ENCODE results near the gene CFAP57. TPM values are rescaled to one million over a fixed set of nuclear protein-coding genes. Genes with fewer than 3 reads are reported as not detected.

CFAP57 gene
- total and polyA plus RNA-seq, 9 of the 15 experiments (the other 6 are each of a cell fraction or from before 2014, with no cell fraction given), result 0.04 to 0.22 (median 0.07) TPM; not detected in 3

DNA sequence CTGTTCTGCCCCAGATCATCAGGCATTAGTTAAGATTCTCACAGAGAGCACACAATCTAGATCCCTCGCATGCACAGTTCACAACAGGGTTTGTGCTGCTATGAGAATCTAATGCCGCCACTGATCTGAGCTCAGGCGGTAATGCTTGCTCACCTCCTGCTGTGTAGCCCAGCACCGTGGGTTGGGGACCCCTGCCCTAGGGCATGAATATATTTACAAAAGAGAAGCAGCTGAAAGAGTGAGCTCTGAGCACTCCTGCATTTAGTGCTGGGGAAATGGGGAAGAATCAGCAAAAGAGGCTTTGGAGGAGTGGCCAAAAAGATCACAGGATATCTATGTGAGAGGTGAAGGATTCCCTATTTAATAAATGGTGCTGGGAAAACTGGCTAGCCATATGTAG, 5.6 kb downstream of the CFAP57 start:
- H3K9me3 ChIP-seq (replicated peaks; ENCODE audit: control insufficient read depth, insufficient read depth, low read depth, low read length), result no peaks in the 10 kb centered on the region; the same call in 1 of the 2 replicates
- ATAC-seq, result no peak
- H2AFZ ChIP-seq (ENCODE audit: low read depth, low read length), result no peak overlapping the region
- 0 out of 2 replicates have a peak, but pooled peaks cover 4% of the 10 kb centered on the region for H4K20me1 ChIP-seq (replicated peaks; ENCODE audit: control insufficient read depth, insufficient read depth, low read length)
- no peak overlapping the region for H3K27ac ChIP-seq (ENCODE audit: extremely low read depth, low read depth, low read length)
- no TSS peak for BruUV-seq (replicated peaks)
- no peaks in the 10 kb centered on the region for H3K79me2 ChIP-seq (ENCODE audit: control insufficient read depth, insufficient read depth, low read length)
- H3K4me3 ChIP-seq, result no peak overlapping the region
- in situ Hi-C loops (cut with MboI), result no loop called here
- FAIRE-seq, result no peak
- peaks cover 22 to 32% of the 10 kb centered on the region in 2 experiments for H3K27me3 ChIP-seq (ENCODE audit: control insufficient read depth in 2 of 2, insufficient read depth in 2 of 2, low read length in 2 of 2)
- H3K9ac ChIP-seq (ENCODE audit: insufficient read depth in 1 of 2, low read depth in 2 of 2, low read length in 2 of 2), result no peak overlapping the region
- no peaks in the 10 kb centered on the region for H3K36me3 ChIP-seq (ENCODE audit: control insufficient read depth, insufficient read depth, low read length)
- no peak overlapping the region for H3K4me2 ChIP-seq (ENCODE audit: insufficient read depth, low read length)
- WGBS (ENCODE audit: insufficient coverage, low coverage, missing lambda C conversion rate), result 3% methylated on average over 4 of the region's 4 CpGs
- H3K9me1 ChIP-seq (ENCODE audit: control insufficient read depth, insufficient read depth, low read length), result no peaks in the 10 kb centered on the region
- CTCF ChIA-PET (ENCODE audit: low intra/inter-chr PET ratio), result no interaction called here
- no peak for TF ChIP-seq POLR2G (IDR thresholded peaks at IDR 0.05; ENCODE audit: low read depth, low read length)
- TF ChIP-seq MEF2A (IDR thresholded peaks at IDR 0.05; ENCODE audit: control insufficient read depth, low read depth, low read length), result no peak
- no peak for TF ChIP-seq PTBP1 (IDR thresholded peaks at IDR 0.05; ENCODE audit: low read depth, low read length)
- TF ChIP-seq SRSF9 (IDR thresholded peaks at IDR 0.05; ENCODE audit: borderline replicate concordance, low read depth, low read length), result no peak
- TF ChIP-seq KDM2B (CRISPR knock-in tag; IDR thresholded peaks at IDR 0.05), result no peak
- TF ChIP-seq, protein P1, sequence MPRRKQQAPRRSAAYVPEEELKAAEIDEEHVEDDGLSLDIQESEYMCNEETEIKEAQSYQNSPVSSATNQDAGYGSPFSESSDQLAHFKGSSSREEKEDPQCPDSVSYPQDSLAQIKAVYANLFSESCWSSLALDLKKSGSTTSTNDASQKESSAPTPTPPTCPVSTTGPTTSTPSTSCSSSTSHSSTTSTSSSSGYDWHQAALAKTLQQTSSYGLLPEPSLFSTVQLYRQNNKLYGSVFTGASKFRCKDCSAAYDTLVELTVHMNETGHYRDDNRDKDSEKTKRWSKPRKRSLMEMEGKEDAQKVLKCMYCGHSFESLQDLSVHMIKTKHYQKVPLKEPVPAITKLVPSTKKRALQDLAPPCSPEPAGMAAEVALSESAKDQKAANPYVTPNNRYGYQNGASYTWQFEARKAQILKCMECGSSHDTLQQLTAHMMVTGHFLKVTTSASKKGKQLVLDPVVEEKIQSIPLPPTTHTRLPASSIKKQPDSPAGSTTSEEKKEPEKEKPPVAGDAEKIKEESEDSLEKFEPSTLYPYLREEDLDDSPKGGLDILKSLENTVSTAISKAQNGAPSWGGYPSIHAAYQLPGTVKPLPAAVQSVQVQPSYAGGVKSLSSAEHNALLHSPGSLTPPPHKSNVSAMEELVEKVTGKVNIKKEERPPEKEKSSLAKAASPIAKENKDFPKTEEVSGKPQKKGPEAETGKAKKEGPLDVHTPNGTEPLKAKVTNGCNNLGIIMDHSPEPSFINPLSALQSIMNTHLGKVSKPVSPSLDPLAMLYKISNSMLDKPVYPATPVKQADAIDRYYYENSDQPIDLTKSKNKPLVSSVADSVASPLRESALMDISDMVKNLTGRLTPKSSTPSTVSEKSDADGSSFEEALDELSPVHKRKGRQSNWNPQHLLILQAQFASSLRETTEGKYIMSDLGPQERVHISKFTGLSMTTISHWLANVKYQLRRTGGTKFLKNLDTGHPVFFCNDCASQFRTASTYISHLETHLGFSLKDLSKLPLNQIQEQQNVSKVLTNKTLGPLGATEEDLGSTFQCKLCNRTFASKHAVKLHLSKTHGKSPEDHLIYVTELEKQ (CRISPR knock-in tag; IDR thresholded peaks at IDR 0.05), result no peak
- no peak for TF ChIP-seq ZNF274 (IDR thresholded peaks at IDR 0.05; ENCODE audit: borderline replicate concordance, low read depth, low read length)
- no peak for TF ChIP-seq KAT8 (IDR thresholded peaks at IDR 0.05; ENCODE audit: low read depth)
- no peak for TF ChIP-seq E2F3 (CRISPR knock-in tag; IDR thresholded peaks at IDR 0.05)
- TF ChIP-seq ILF3 (IDR thresholded peaks at IDR 0.05; ENCODE audit: borderline replicate concordance), result no peak
- no peak for TF ChIP-seq CBFA2T3 (IDR thresholded peaks at IDR 0.05)
- TF ChIP-seq, protein P2, sequence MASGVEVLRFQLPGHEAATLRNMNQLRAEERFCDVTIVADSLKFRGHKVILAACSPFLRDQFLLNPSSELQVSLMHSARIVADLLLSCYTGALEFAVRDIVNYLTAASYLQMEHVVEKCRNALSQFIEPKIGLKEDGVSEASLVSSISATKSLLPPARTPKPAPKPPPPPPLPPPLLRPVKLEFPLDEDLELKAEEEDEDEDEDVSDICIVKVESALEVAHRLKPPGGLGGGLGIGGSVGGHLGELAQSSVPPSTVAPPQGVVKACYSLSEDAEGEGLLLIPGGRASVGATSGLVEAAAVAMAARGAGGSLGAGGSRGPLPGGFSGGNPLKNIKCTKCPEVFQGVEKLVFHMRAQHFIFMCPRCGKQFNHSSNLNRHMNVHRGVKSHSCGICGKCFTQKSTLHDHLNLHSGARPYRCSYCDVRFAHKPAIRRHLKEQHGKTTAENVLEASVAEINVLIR (CRISPR knock-in tag; IDR thresholded peaks at IDR 0.05), result no peak
- TF ChIP-seq TAF7 (tag; IDR thresholded peaks at IDR 0.05), result no peak
- no peak for TF ChIP-seq MTA2 (IDR thresholded peaks at IDR 0.05; ENCODE audit: low read depth)
- TF ChIP-seq MCM5 (IDR thresholded peaks at IDR 0.05; ENCODE audit: low read depth), result no peak
- intact Hi-C loops (cut with micrococcal nuclease), result no loop called here
- DNase-seq (ENCODE audit: extremely low read depth in 1 of 4, low spot score in 3 of 4), result no peak
- POLR2A ChIA-PET, result no interaction called here
- H3K4me1 ChIP-seq (replicated peaks in 1 of 2; ENCODE audit: control insufficient read depth in 2 of 2, insufficient read depth in 2 of 2, low read length in 2 of 2), result peaks cover 0 to 2% of the 10 kb centered on the region in 2 experiments; a peak in 2 of 5 replicates

Data from K562 (cell line).